Stimulated activated CD4-positive, alpha-beta T cell treated with anti-CD3 and anti-CD28 coated beads, Interleukin-15, amount 100 ng/mL, for 24 hours (primary cell): ENCODE measurements around the gene LMTK2.
"Not testable (repeated sequence)": the region's sequence is repeated elsewhere in the genome, so short reads cannot be mapped to it uniquely, and the experiment has no call there.

ENCODE experiments used
- DNase-seq: peaks from one replicate; pipeline ENCODE4 v3.0.0-alpha.2; 2020

The LMTK2 gene

GRCh38 chr7:98107313-98107721 is 655 bp downstream of the LMTK2 start:
- no peak for DNase-seq

DNA sequence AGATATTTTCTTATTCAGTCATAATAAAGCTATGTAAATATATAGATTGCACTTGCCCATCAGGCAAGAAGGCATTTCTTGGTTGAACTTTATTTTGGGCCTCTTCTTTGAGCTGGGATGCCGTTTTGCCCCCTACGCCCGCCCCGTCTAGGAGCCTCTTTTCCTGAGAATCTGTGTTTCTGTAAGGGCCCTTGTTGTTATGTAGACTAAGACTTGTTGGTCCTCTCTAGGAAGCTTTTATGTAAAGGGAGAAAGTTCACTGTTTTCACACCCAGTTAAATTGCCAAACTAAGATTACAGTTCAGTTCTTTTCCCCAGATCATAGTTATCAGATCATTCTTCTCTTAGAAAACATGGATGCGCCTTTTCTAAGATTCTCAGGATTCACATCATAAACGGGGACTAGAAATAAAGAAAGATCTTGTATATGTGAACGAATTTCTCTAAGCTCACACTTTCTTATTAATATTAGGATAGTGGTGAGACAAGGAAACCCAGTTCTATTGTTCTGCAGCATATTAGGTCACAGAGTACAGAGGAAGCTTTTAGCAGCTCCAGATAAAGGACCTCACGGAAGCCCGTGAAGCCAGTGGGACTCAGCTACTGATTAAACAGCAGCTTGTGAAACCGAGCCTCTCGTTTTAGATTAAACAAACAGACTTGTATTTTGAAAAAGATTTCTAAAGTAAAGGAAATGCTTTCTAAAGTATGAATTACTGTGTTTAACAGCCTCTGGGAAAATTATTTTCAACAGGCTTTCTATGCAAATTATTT is 3.8 kb downstream of the LMTK2 start:
- no peak for DNase-seq

- no peak for DNase-seq
Observed at GRCh38 chr7:98112077-98112476, 5.4 kb downstream of the LMTK2 start.

- no peak for DNase-seq
Observed at GRCh38 chr7:98115746-98116525, 9.3 kb downstream of the LMTK2 start.

DNA sequence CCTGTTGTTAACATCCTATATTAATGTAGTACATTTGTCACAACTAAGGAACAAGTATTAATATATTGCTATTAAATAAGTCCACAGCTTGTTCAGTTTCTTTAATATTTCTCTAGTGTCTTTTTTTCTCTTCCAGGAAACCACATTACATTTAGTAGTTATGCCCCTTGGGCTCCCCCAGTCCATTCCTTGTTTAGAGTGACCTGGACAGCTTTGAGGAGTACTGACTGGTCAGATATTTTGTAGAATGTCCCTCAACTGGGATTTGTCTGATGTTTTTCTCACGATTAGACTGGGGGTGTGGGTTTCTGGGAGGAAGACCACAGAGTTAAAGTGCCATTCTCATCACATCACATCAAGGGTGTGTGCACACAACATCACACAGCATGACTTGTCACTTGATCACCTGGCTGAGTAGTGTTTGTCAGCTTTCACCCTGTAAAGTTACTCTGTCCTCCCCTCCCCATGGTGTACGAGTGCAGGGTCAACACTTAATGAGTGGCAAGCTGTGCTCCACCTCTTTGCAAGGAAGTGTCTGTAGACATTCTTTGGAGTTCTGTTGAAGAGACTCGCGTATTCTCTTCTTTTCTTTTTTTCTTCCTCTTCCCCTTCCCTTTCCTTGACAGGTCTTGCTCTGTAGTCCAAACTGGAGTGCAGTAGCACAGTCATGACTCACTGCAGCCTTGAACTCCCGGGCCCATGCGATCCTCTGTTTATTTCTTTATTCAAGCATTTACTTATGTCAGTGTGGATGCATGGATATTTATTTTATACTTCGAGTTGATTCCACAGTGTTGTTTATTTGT is 10.2 kb downstream of the LMTK2 start:
- no peak for DNase-seq

DNA sequence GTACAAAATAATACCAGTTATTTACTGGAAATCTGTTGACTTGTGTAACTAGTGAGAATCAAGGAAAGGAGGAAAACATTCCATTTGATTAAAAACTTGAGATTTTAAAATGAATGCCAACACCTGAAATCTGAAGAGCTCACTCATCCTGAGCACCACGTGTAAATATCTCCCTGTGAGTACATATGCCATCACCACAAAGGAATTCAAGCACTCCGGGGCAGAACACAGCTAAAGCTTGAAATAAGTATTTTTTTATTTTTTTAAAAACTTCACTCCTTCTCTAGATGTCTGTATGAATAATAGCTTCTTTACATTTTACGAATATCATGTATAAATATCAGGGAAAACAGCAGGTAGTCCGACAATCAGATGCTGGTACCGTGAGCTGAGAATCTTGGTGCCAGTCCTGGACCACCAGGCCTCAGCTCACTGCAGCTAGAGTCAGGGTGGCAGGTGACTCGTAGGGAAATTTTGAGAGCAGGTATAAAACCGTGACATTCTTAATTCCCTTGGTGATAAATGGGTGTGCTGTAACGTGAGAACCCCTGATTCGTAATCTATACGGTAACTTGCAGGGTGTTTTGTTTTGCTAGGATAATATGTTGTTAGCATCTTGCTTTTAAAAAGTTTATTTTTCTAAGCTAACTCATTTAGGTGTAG is 12.7 kb downstream of the LMTK2 start:
- no peak for DNase-seq

- no peak for DNase-seq
Observed at GRCh38 chr7:98120559-98120958, 13.9 kb downstream of the LMTK2 start.

- not testable (repeated sequence) for DNase-seq
Observed at GRCh38 chr7:98121388-98121787, 14.7 kb downstream of the LMTK2 start.

DNA sequence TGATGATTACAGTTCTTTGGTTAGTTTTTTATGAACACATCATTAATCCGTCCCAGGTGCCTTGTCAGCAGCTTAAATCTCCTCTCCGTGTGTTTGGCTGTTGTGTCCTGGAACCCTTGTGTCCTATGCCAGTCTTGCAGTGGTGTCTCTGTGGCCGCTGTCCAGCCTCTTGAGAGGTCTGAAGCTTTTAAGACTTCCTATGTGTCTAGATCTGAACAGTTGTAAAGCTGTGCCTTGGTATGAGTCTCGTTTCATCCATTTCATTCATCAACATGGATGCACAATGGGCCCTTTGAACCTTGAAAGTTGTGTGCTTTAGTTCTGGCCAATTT is 16.7 kb downstream of the LMTK2 start:
- no peak for DNase-seq

GRCh38 chr7:98125759-98126158 is 19.1 kb downstream of the LMTK2 start:
- DNase-seq = no peak

DNA sequence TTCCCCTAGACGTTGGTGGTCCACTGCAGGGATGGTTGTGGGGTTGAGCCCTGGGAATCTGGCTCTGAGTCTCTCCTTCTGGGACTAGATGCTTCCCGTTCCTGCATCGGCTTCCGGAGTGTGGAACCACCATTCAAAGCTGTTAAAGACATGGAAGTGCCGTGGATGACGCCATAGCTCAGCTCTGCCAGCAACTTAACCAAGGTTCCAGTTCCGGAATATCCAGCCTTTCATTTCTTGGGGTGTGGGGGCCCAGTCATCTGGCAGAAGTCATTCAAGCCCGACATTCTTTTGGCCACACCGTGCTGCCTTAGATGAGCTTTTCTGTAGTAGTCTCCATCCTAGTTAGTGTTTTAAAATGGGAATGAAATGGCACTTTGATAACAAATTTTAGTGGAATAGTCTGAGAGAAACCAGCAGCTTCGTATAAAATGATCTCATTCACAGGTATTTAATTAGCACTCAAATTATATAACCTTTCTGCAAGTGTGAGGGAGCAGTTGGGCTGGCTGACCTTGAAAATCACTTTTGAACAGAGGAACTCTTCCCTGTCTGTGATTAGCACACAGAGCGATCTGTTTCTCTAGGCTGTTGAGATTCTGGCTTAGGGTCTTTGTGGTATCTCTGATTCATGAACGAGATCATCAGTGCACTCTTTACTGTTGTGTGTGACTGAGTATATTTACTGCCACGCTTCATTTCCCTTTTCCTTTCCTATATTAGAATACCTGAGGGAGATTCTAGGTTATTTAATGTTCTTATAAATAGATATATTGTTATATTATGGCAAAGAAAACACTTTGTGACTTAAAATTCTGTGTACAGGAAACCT is 19.9 kb downstream of the LMTK2 start:
- DNase-seq = no peak

DNA sequence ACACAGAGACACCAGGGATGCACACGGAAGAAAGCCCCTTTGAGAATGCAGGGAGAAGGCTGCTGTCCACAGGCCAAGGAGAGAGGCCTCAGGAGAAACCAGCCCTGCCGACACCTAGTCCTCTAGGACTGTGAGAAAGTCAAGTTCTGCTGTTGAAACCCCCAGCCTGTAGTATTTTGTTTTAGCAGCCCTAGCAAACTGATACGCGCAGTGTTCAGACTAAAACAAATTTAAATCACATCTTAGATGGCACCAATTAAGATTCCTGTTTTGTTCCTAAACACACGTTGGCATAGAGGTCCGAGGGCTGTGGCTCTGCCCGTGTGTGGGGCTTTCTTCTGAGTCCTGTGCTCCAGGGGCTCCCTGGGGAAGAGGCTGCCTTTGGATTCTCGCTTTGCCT is 21.7 kb downstream of the LMTK2 start:
- no peak for DNase-seq

DNA sequence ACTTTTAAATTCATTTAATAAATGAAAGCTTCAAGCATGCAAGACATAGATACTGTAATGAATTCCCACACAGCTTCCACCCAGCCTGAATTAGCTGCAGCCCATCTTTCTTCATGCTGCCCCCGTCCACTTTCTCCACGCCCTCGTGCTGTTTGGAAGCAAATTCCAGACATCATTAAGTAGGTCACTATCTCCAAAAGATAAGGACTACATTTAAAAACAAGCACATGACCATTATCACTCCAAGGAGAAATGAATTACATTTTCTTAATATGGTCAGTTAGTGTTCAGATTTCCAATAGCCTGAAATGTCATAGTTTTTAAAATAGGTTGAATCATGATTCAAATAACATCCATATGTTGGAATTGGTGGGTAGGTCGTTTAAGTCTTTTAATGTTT is 24.3 kb downstream of the LMTK2 start:
- no peak for DNase-seq

GRCh38 chr7:98133181-98133580 is 26.5 kb downstream of the LMTK2 start:
- peak; percentile 14 for DNase-seq

DNA sequence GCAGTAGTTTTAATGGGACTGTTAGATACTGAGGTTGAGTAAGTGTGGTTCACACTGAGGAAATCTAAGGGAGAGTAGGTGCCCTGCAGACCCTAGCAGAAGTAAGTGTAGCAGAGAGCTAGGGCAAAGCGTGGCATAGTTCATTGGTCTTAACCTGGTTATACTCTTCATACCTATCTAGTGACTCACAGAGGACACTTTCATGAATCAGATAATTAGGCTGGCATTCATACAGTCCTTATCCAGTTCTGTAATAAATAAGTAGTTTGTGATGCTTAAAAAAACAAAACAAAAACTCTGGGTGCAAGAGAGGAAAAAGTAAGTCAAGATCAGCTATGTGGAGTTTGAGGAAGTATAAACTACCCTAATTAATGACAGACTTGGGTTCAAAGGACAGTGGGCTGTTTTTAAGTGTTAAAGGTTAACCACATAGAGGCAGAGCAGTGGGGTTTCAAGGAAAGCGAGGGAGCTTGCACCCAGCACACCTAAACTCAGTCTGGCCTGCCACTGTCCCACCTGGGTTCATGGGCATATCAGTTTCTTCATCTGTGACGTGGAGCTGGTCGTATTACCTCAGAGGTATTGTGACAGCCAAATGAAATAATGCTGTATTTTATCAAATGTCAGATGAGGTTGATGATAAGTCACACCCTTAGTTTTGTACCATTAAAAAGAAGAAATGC is 27.1 kb downstream of the LMTK2 start:
- DNase-seq = no peak

DNA sequence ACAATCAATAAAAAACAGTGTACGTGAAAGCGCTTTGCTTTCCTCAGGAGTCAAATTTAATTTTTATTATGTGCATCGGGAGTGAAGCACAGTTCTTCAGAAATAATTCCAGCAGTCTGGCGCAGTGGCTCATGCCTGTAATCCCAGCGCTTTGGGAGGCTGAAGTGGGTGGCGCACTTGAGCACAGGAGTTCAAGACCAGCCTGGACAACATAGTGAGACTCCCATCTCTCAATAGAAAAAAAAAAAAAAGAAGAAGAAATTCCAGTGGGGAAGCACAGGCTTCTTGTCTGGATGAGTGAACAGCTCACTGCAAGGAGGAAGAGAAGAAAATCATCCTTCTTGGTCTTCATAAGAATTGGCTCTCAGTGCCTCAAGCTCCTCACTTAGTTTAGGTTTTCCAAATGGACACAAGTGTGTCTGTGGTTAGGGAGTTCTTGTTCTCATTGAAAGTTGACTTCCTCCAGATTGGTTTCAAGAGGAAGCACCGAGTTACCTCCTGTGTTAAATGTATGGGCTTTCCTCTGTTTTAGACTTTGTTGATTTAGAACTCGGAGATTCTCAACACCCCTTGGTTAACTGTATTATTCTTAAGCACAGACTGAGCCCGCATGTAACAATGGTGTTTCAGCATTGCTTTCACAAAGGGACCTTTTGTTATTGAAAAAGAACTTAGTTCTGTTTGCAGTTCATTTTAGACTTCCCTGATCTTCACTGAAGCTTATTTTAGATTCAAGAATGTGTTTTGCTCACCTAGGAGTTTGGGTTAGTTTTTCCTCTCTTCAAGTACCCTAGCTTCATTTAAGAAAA is 28.0 kb downstream of the LMTK2 start:
- DNase-seq = no peak

GRCh38 chr7:98135984-98136383 is 29.3 kb downstream of the LMTK2 start:
- no peak for DNase-seq

- DNase-seq = no peak
Observed at GRCh38 chr7:98136423-98136822, 29.8 kb downstream of the LMTK2 start.

DNA sequence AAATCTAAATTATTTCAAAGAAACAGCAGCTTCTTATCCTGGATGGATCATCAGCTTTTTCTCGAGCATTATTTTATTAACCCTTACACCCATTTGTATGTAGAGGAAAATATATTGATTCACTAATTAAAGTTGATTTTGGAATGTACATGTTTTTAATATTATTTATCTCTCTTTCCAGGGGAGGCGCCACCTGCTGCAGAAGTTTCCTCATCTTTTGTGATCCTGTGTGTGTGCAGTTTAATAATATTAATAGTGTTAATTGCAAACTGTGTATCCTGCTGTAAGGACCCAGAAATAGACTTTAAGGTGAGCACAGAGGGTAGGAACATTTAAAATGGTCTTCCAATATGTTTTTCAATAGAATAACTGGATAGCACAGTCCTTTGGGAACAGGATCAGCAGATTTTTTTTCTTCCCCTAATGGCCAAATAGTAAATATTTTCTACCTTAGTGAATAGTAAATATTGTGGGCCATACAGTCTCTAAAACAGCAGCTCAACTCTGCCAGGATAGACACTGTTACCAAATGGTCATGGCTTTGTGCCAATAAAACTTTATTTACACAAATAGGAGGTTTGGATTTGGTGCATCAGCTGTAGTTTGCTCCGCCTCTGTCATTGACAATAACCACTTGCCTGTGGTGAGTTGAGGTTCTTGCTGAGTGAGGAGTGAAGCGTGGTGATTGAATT is 30.6 kb downstream of the LMTK2 start:
- DNase-seq = no peak

DNA sequence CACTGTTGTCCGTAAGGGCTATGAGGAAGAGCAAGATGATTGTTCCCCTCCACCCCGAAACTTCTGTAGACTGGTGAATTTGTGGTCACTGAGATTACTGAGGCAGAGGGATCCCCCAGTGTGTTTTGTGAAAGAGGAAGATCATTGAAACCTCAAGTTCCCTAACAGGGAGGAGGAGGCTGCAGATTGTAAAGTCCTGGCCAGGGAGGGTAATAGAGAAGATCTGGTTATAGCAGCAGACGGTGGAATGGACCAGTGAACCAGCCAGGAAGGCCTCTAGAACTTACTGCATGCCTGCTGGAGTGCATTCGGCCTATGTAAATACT is 31.1 kb downstream of the LMTK2 start:
- DNase-seq = no peak
